ENCODE results near the gene CHI3L2. TPM values are rescaled to one million over a fixed set of nuclear protein-coding genes. Genes with fewer than 3 reads are reported as not detected.
A peak's percentile ranks its signal among the peaks of the same experiment; 100 is the strongest.

Gene CHI3L2
- total and polyA plus RNA-seq, 2 of the 4 experiments (the other 2 are of a cell fraction), result 0.18 to 0.19 TPM

DNA sequence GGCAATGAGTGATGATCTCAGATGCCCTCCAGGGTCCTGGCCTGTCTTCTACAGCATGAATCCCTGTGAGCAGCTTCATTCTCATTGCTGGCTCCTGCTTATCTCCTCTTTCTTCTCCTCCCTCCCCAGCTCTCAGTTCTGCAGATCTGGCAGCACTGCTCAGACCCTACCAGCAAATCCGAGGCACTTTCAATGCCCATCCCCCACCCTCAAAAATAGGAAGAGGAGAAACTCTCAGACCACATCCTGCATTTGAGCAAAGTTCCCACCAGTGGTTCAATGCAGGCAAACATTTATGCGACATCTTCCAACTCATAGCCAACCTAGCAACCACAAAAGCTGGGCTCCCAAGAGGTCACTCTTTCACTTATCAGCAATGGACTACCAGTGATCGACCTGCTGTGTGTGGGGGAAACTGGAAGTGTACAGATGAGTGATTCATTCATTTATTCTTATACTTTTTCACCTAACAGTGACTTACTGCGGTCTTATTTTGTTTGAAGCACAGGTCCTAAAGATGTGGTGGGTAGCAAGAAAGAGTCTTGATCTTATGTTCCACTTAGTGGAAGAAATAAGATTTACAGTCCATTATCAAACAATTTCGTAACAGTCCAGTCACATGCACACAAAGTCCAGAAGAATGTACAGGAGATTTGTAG is 5.8 kb upstream of the CHI3L2 start:
- in situ Hi-C loops (cut with MboI; ENCODE audit: low sequenced_read_pairs), result loop anchor here (5.0 to 10.0 kb wide), 4 partner anchors 113 to 543 kb away; no protein-coding TSS in a partner anchor
- peak; percentile 8 for DNase-seq
- Histone ChIP-seq H3K27ac (ENCODE audit: insufficient read depth, low read length) (no peak overlapping the region), H3K14ac (replicated peaks; ENCODE audit: low read depth, low read length) (no peak overlapping the region), H3K27me3 (ENCODE audit: control insufficient read depth, insufficient read depth, low read length) (no peaks in the 10 kb centered on the region), H3K36me3 (ENCODE audit: control insufficient read depth, insufficient read depth, low read length) (no peaks in the 10 kb centered on the region), H3K23ac (ENCODE audit: low read depth, low read length) (no peak overlapping the region), H4K91ac (ENCODE audit: insufficient read depth, low read depth, low read length) (no peak overlapping the region), H3K9ac (ENCODE audit: low read depth, low read length) (no peak overlapping the region), H2BK5ac (ENCODE audit: low read depth, low read length, poor library complexity, severe bottlenecking) (no peak overlapping the region), H2AFZ (replicated peaks; ENCODE audit: low read length, poor library complexity) (no peak overlapping the region), H3K79me1 (ENCODE audit: low read depth in 1 of 2, low read length in 2 of 2) (no peaks in the 10 kb centered on the region), H3K4me1 (ENCODE audit: control insufficient read depth, insufficient read depth, low read length) (peaks cover 5% of the 10 kb centered on the region), H2BK120ac (ENCODE audit: low read depth, low read length) (no peak overlapping the region), H3K18ac (ENCODE audit: low read depth, low read length) (no peak overlapping the region), H4K20me1 (ENCODE audit: insufficient read depth, low read length) (no peaks in the 10 kb centered on the region), H2AK9ac (replicated peaks; ENCODE audit: low read depth, low read length, poor library complexity) (no peak overlapping the region), H3K4ac (ENCODE audit: low read depth, low read length) (no peak overlapping the region), H4K5ac (ENCODE audit: low read depth, low read length) (no peak overlapping the region), H3K56ac (ENCODE audit: extremely low read depth, insufficient read depth, low read length) (no peak overlapping the region), H3K9me1 (ENCODE audit: insufficient read depth, low read length) (no peaks in the 10 kb centered on the region), H3K4me3 (ENCODE audit: insufficient read depth, low read depth, low read length) (no peak overlapping the region), H2BK20ac (ENCODE audit: low read depth, low read length) (no peak overlapping the region), H2AK5ac (ENCODE audit: low read depth, low read length) (no peak overlapping the region), H2BK15ac (ENCODE audit: low read depth, low read length) (no peak overlapping the region), H3K9me3 (ENCODE audit: control insufficient read depth, insufficient read depth, low read length) (no peaks in the 10 kb centered on the region), H3K4me2 (ENCODE audit: low read depth, low read length) (no peak overlapping the region), H4K8ac (ENCODE audit: low read depth in 2 of 2, low read length in 2 of 2) (no peak overlapping the region)
- no peak for ATAC-seq (ENCODE audit: low read depth)
- 0% methylated on average over 1 of the region's 5 CpGs; no CpG with 5 or more reads in 1 of the 2 experiments for WGBS, 2 experiments (ENCODE audit: extremely low coverage in 2 of 2, insufficient read length in 1 of 2)
- POLR2A ChIA-PET (ENCODE audit: unreplicated experiment), result no interaction called here
- dilution Hi-C loops (cut with HindIII; ENCODE audit: low sequenced_read_pairs, unreplicated experiment), result no loop called here
- TF ChIP-seq MXI1 (IDR thresholded peaks at IDR 0.05; ENCODE audit: borderline replicate concordance, low read depth, low read length) (no peak), CEBPB (IDR thresholded peaks at IDR 0.05; ENCODE audit: low read depth, low read length) (peak; percentile 28; the same call in 1 of the 2 replicates), CHD1 (IDR thresholded peaks at IDR 0.05; ENCODE audit: low read depth, low read length) (no peak)
- intact Hi-C loops (cut with micrococcal nuclease), result loop anchor here (2.0 to 10.0 kb wide), 3 partner anchors 83 to 546 kb away; no protein-coding TSS in a partner anchor
- BruUV-seq (replicated peaks), result no TSS peak
- CTCF ChIA-PET, result interaction anchor here (0.8 to 2.0 kb wide), 3 partner anchors 112 to 216 kb away, joined by 3 to 5 read pairs (median 3); no protein-coding TSS in a partner anchor
